Natural killer cell treated with Interleukin-12 subunit alpha and Interleukin-12 subunit beta and Interleukin-15 and Interleukin-18, amount 100 ng/mL, for 72 hours (primary cell): ENCODE measurements around the gene EFNA5. TPM values are rescaled to one million over a fixed set of nuclear protein-coding genes. Genes with fewer than 3 reads are reported as not detected.

ENCODE experiments used
- ATAC-seq, 2 donors: fragments of 150-1000 bp; cut with Tn5 transposase in 1 of 2; sonication (Bioruptor Pico), chemical (Tn5 transposase) in 1 of 2; 2 replicates each; pipeline ENCODE4 v1.10.0; 2021
- DNase-seq: peaks from one replicate; pipeline ENCODE4 v3.0.0; 2022; ENCODE audit warnings: low spot score
- H3K27ac Mint-ChIP-seq, 2 donors: 1 replicate in 1 of 2; 2 replicates in 1 of 2; pipeline ENCODE4 v1.8.0; 2022; ENCODE audit warnings: mixed read lengths in 2 of 2, mild to moderate bottlenecking in 1 of 2, moderate library complexity in 1 of 2
- H3K27me3 Mint-ChIP-seq, 2 donors: 1 replicate in 1 of 2; 2 replicates in 1 of 2; pipeline ENCODE4 v1.8.0; 2022; ENCODE audit warnings: mixed read lengths in 2 of 2
- H3K36me3 Mint-ChIP-seq: one replicate; pipeline ENCODE4 v1.8.0; 2022; ENCODE audit warnings: mixed read lengths
- H3K4me1 Mint-ChIP-seq, 2 donors: 1 replicate in 1 of 2; 2 replicates in 1 of 2; pipeline ENCODE4 v1.8.0; 2022; ENCODE audit warnings: low read depth in 2 of 2, mixed read lengths in 2 of 2, mild to moderate bottlenecking in 1 of 2
- H3K4me3 Mint-ChIP-seq: one replicate; pipeline ENCODE4 v1.8.0; 2022; ENCODE audit warnings: mixed read lengths
- H3K9me3 Mint-ChIP-seq: 2 replicates; pipeline ENCODE4 v1.8.0; 2022; ENCODE audit warnings: mixed read lengths
- total RNA-seq, 2 donors: library from RNA; stranded (reverse); gene quantifications; one replicate each; pipeline ENCODE4 v1.2.3, GENCODE V29; 2022

EFNA5 gene
- total RNA-seq, 2 donors from 2014 or later = 1.2 to 2.2 TPM

GRCh38 chr5:107669096-107670031, 1.4 kb downstream of the EFNA5 start:
- H3K4me1 Mint-ChIP-seq = peaks cover 25 to 28% of the 10 kb centered on the region in 2 donors
- peaks cover 22 to 33% of the 10 kb centered on the region in 2 donors for H3K27me3 Mint-ChIP-seq
- no peaks in the 10 kb centered on the region for H3K36me3 Mint-ChIP-seq
- no peak for ATAC-seq
- DNase-seq = no peak
- H3K4me3 Mint-ChIP-seq = peak overlapping the region; percentile 94
- no peak overlapping the region for H3K27ac Mint-ChIP-seq
- no peaks in the 10 kb centered on the region for H3K9me3 Mint-ChIP-seq

GRCh38 chr5:107668154-107669095, 2.3 kb downstream of the EFNA5 start:
- H3K4me1 Mint-ChIP-seq = peaks cover 20 to 24% of the 10 kb centered on the region in 2 donors
- H3K27ac Mint-ChIP-seq = no peak overlapping the region
- ATAC-seq (no peak), DNase-seq (no peak)
- no peaks in the 10 kb centered on the region for H3K36me3 Mint-ChIP-seq
- peaks cover 22 to 24% of the 10 kb centered on the region in 2 donors for H3K27me3 Mint-ChIP-seq
- peak overlapping the region; percentile 94 for H3K4me3 Mint-ChIP-seq
- H3K9me3 Mint-ChIP-seq = no peaks in the 10 kb centered on the region

GRCh38 chr5:107666051-107666655, 4.6 kb downstream of the EFNA5 start:
- Mint-ChIP-seq H3K27me3 (peaks cover 24 to 31% of the 10 kb centered on the region in 2 donors), H3K27ac (no peak overlapping the region), H3K4me1 (peaks cover 1 to 8% of the 10 kb centered on the region in 2 donors), H3K4me3 (no peak overlapping the region), H3K9me3 (no peaks in the 10 kb centered on the region), H3K36me3 (no peaks in the 10 kb centered on the region)
- ATAC-seq = no peak
- no peak for DNase-seq

GRCh38 chr5:107665036-107665570, 5.6 kb downstream of the EFNA5 start:
- no peak overlapping the region for H3K27ac Mint-ChIP-seq
- H3K36me3 Mint-ChIP-seq = no peaks in the 10 kb centered on the region
- no peaks in the 10 kb centered on the region for H3K9me3 Mint-ChIP-seq
- peaks cover 0 to 3% of the 10 kb centered on the region in 2 donors for H3K4me1 Mint-ChIP-seq
- no peak overlapping the region for H3K4me3 Mint-ChIP-seq
- H3K27me3 Mint-ChIP-seq = peaks cover 24 to 37% of the 10 kb centered on the region in 2 donors
- ATAC-seq (no peak), DNase-seq (no peak)

- no peak for DNase-seq
- Mint-ChIP-seq H3K4me1 (no peaks in the 10 kb centered on the region), H3K9me3 (no peaks in the 10 kb centered on the region), H3K4me3 (no peak overlapping the region), H3K27me3 (peaks cover 27 to 37% of the 10 kb centered on the region in 2 donors), H3K36me3 (no peaks in the 10 kb centered on the region), H3K27ac (no peak overlapping the region)
- no peak for ATAC-seq
Measured at GRCh38 chr5:107663697-107664096, 7.0 kb downstream of the EFNA5 start.

GRCh38 chr5:107661650-107662044, 9.1 kb downstream of the EFNA5 start:
- Mint-ChIP-seq H3K27ac (no peak overlapping the region), H3K4me1 (no peaks in the 10 kb centered on the region), H3K4me3 (no peak overlapping the region), H3K36me3 (no peaks in the 10 kb centered on the region), H3K9me3 (no peaks in the 10 kb centered on the region), H3K27me3 (peaks cover 27 to 29% of the 10 kb centered on the region in 2 donors)
- DNase-seq (no peak), ATAC-seq (no peak)

- no peaks in the 10 kb centered on the region for H3K36me3 Mint-ChIP-seq
- H3K4me3 Mint-ChIP-seq = no peak overlapping the region
- H3K27ac Mint-ChIP-seq = no peak overlapping the region
- H3K4me1 Mint-ChIP-seq = no peaks in the 10 kb centered on the region
- ATAC-seq (no peak), DNase-seq (no peak)
- no peaks in the 10 kb centered on the region for H3K9me3 Mint-ChIP-seq
- peaks cover 27 to 29% of the 10 kb centered on the region in 2 donors for H3K27me3 Mint-ChIP-seq
Measured at GRCh38 chr5:107661038-107661649, 9.6 kb downstream of the EFNA5 start.

GRCh38 chr5:107658528-107658927, 12.2 kb downstream of the EFNA5 start:
- no peak for ATAC-seq
- peaks cover 22 to 27% of the 10 kb centered on the region in 2 donors for H3K27me3 Mint-ChIP-seq
- no peaks in the 10 kb centered on the region for H3K9me3 Mint-ChIP-seq

GRCh38 chr5:107655831-107656230, 14.9 kb downstream of the EFNA5 start:
- ATAC-seq = no peak
- peaks cover 10 to 21% of the 10 kb centered on the region in 2 donors for H3K27me3 Mint-ChIP-seq

More at GRCh38 chr5:107658528-107658927, 12.2 kb downstream of the EFNA5 start:
- Mint-ChIP-seq H3K27ac (no peak overlapping the region), H3K4me1 (no peaks in the 10 kb centered on the region), H3K36me3 (no peaks in the 10 kb centered on the region), H3K4me3 (no peak overlapping the region)
- no peak for DNase-seq

GRCh38 chr5:107654827-107655226, 15.9 kb downstream of the EFNA5 start:
- DNase-seq (no peak), ATAC-seq (no peak)
- no peaks in the 10 kb centered on the region for H3K36me3 Mint-ChIP-seq
- H3K27me3 Mint-ChIP-seq = peaks cover 7 to 17% of the 10 kb centered on the region in 2 donors
- H3K4me1 Mint-ChIP-seq = no peaks in the 10 kb centered on the region
- H3K27ac Mint-ChIP-seq = no peak overlapping the region
- H3K9me3 Mint-ChIP-seq = no peaks in the 10 kb centered on the region
- H3K4me3 Mint-ChIP-seq = no peak overlapping the region

More at GRCh38 chr5:107655831-107656230, 14.9 kb downstream of the EFNA5 start:
- DNase-seq = no peak
- no peaks in the 10 kb centered on the region for H3K4me1 Mint-ChIP-seq
- H3K9me3 Mint-ChIP-seq = no peaks in the 10 kb centered on the region
- H3K36me3 Mint-ChIP-seq = no peaks in the 10 kb centered on the region
- no peak overlapping the region for H3K27ac Mint-ChIP-seq
- no peak overlapping the region for H3K4me3 Mint-ChIP-seq

- ATAC-seq (no peak), DNase-seq (no peak)
- H3K36me3 Mint-ChIP-seq = no peaks in the 10 kb centered on the region
- no peaks in the 10 kb centered on the region for H3K4me1 Mint-ChIP-seq
- H3K4me3 Mint-ChIP-seq = no peak overlapping the region
- H3K9me3 Mint-ChIP-seq = no peaks in the 10 kb centered on the region
- peaks cover 7 to 16% of the 10 kb centered on the region in 2 donors for H3K27me3 Mint-ChIP-seq
- H3K27ac Mint-ChIP-seq = no peak overlapping the region
Measured at GRCh38 chr5:107653685-107654084, 17.1 kb downstream of the EFNA5 start.

- no peak for ATAC-seq
- Mint-ChIP-seq H3K27me3 (peaks cover 7 to 12% of the 10 kb centered on the region in 2 donors), H3K4me1 (no peaks in the 10 kb centered on the region), H3K4me3 (no peak overlapping the region), H3K36me3 (no peaks in the 10 kb centered on the region), H3K9me3 (no peaks in the 10 kb centered on the region), H3K27ac (no peak overlapping the region)
- DNase-seq = no peak
Measured at GRCh38 chr5:107652839-107653607, 17.7 kb downstream of the EFNA5 start.
